ENCODE data around the gene FREY1. TPM values are rescaled to one million over a fixed set of nuclear protein-coding genes. Genes with fewer than 3 reads are reported as not detected.

Gene FREY1
- total and polyA plus RNA-seq, 2 of the 8 experiments (the other 6 are each of a cell fraction or from before 2014, with no cell fraction given) = 0.32 to 1.1 TPM

- Histone ChIP-seq H3K36me3 (ENCODE audit: control insufficient read depth in 2 of 4, insufficient read depth in 4 of 4, low read length in 3 of 4) (no peaks in the 10 kb centered on the region; a peak in 2 of 8 replicates), H3K23ac (ENCODE audit: insufficient read length) (no peak within 1 kb of the TSS), H2AFZ (ENCODE audit: low read length) (no peak within 1 kb of the TSS; the same call in 1 of the 2 replicates), H3K27ac (ENCODE audit: low read depth, low read length) (no peak within 1 kb of the TSS), H3K14ac (ENCODE audit: insufficient read length) (no peak within 1 kb of the TSS), H4K20me1 (replicated peaks in 1 of 2; ENCODE audit: control insufficient read depth in 1 of 2, insufficient read depth in 2 of 2, low read length in 2 of 2) (peaks cover 0 to 11% of the 10 kb centered on the region in 2 experiments), H3K56ac (replicated peaks; ENCODE audit: insufficient read length, low read depth, low read length) (peak within 1 kb of the TSS; percentile 22), H4K5ac (ENCODE audit: insufficient read length, low read depth, low read length) (peak within 1 kb of the TSS; percentile 22), H4K8ac (ENCODE audit: extremely low read depth, insufficient read depth, low read length) (peak within 1 kb of the TSS; percentile 36), H3K9ac (replicated peaks in 1 of 4; ENCODE audit: extremely low read depth in 1 of 4, low read depth in 3 of 4, low read length in 3 of 4) (peak within 1 kb of the TSS in 3 of 4 experiments; percentile 39 to 69 (median 42); a peak in 5 of 7 replicates), H3K4me1 (replicated peaks in 1 of 4; ENCODE audit: control insufficient read depth in 3 of 4, insufficient read depth in 4 of 4, low read length in 3 of 4) (peaks cover 0 to 10% (median 5%) of the 10 kb centered on the region in 4 experiments; a peak in 5 of 7 replicates), H2BK15ac (ENCODE audit: low read length) (no peak within 1 kb of the TSS; the same call in 1 of the 2 replicates), H2BK20ac (ENCODE audit: low read length) (no peak within 1 kb of the TSS), H3K4ac (replicated peaks; ENCODE audit: insufficient read length, low read depth, low read length) (no peak within 1 kb of the TSS), H3K4me2 (ENCODE audit: insufficient read depth in 1 of 2, low read depth in 2 of 2, low read length in 2 of 2) (peak within 1 kb of the TSS; percentile 75 to 80), H3K79me2 (ENCODE audit: control insufficient read depth in 1 of 2, insufficient read depth in 2 of 2, low read length in 2 of 2) (no peaks in the 10 kb centered on the region; a peak in 1 of 4 replicates), H3K18ac (ENCODE audit: extremely low read depth, low read length) (peak within 1 kb of the TSS; percentile 32; the same call in 1 of the 2 replicates), H3K79me1 (ENCODE audit: low read depth, low read length) (no peaks in the 10 kb centered on the region; the same call in 1 of the 2 replicates), H3K27me3 (replicated peaks in 1 of 4; ENCODE audit: control insufficient read depth in 3 of 4, extremely low read depth in 1 of 4, insufficient read depth in 3 of 4, low read length in 3 of 4) (no peaks in the 10 kb centered on the region; a peak in 2 of 7 replicates), H4K91ac (replicated peaks; ENCODE audit: insufficient read length, low read length) (no peak within 1 kb of the TSS), H3K23me2 (ENCODE audit: low read depth, low read length) (peaks cover 8% of the 10 kb centered on the region; the same call in 1 of the 2 replicates), H3K4me3 (ENCODE audit: extremely low read depth in 1 of 4, insufficient read depth in 2 of 4, low read depth in 3 of 4, low read length in 4 of 4) (peak within 1 kb of the TSS; percentile 58 to 83 (median 71)), H3K9me3 (ENCODE audit: insufficient read depth in 2 of 2, low read depth in 1 of 2, low read length in 1 of 2) (no peaks in the 10 kb centered on the region), H2BK5ac (ENCODE audit: low read depth, low read length) (no peak within 1 kb of the TSS), H2BK120ac (replicated peaks; ENCODE audit: low read depth, low read length) (no peak within 1 kb of the TSS), H2BK12ac (ENCODE audit: low read depth, low read length) (0 out of 2 replicates have a peak within 1 kb of the TSS, but pooled peaks have one; percentile 9), H2AK5ac (ENCODE audit: low read depth, low read length) (no peak within 1 kb of the TSS)
- DNase-seq (ENCODE audit: low read depth in 1 of 2, low spot score in 2 of 2) (peak; percentile 17 to 82), FAIRE-seq (no peak)
- WGBS, 2 experiments (ENCODE audit: extremely low coverage in 1 of 2, insufficient coverage in 1 of 2, insufficient read length in 1 of 2, insufficient replicate concordance in 2 of 2, low coverage in 1 of 2, low lambda C conversion rate in 2 of 2, missing lambda C conversion rate in 1 of 2) = 6% methylated on average over 21 of the region's 73 CpGs; no CpG with 5 or more reads in 1 of the 2 experiments
- ChIA-PET POLR2A (ENCODE audit: partially characterized antibody) (interaction anchor here (2.1 kb wide), 1 partner anchor 10 kb away, joined by 9 read pairs; no protein-coding TSS in a partner anchor), CTCF (ENCODE audit: partially characterized antibody) (interaction anchor here (1.6 to 5.2 kb wide), 2 partner anchors 9 to 14 kb away, joined by 6 to 41 read pairs; no protein-coding TSS in a partner anchor)
- TF ChIP-seq, protein P1, sequence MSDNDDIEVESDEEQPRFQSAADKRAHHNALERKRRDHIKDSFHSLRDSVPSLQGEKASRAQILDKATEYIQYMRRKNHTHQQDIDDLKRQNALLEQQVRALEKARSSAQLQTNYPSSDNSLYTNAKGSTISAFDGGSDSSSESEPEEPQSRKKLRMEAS (IDR thresholded peaks at IDR 0.05) = peak; percentile 26; the same call in 1 of the 2 replicates
- TF ChIP-seq SIN3A (conservative IDR thresholded peaks at IDR 0.05 in 1 of 2, IDR thresholded peaks at IDR 0.05 in 1 of 2; ENCODE audit: low read depth in 1 of 2, low read length in 2 of 2) (peak in 1 of 2 experiments; percentile 65; a peak in 2 of 4 replicates), TAF7 (optimal IDR thresholded peaks at IDR 0.05; ENCODE audit: borderline replicate concordance, low read depth, low read length) (peak; percentile 25), CBX5 (IDR thresholded peaks at IDR 0.05; ENCODE audit: low read depth, low read length) (no peak), E2F6 (IDR thresholded peaks at IDR 0.05) (0 out of 2 replicates have a peak, but pooled peaks have one; percentile 16), SRF (IDR thresholded peaks at IDR 0.05; ENCODE audit: low read depth, low read length) (no peak), RBBP5 (IDR thresholded peaks at IDR 0.05; ENCODE audit: borderline replicate concordance, low read depth, low read length) (0 out of 2 replicates have a peak, but pooled peaks have one; percentile 25), KDM4A (IDR thresholded peaks at IDR 0.05; ENCODE audit: low read depth, low read length, severe bottlenecking) (no peak), PHF8 (conservative IDR thresholded peaks at IDR 0.05; ENCODE audit: low read depth, low read length) (0 out of 2 replicates have a peak, but pooled peaks have one; percentile 35)
Measured at GRCh38 chr11:45885274-45885920, 21.7 kb downstream of the FREY1 start, which contains the start of gene MAPK8IP1. Gene MAPK8IP1, plus strand, starts transcription at chr11:45885651. Its CDS starts 170 bp downstream, at chr11:45885821.
